Panc1 (cell line): ENCODE results near the gene FUT8. TPM values are rescaled to one million over a fixed set of nuclear protein-coding genes. Genes with fewer than 3 reads are reported as not detected.

Experiments
- ATAC-seq: fragments of 200-7000 bp; cut with Tn5 transposase; 2 replicates; pipeline ENCODE4 v1.9.1; 2020; ENCODE audit warnings: mild to moderate bottlenecking, moderate library complexity
- BruUV-seq: library from RNA; stranded (reverse); fragments of 400-500 nt; replicated peaks from 2 replicates; lab custom pipeline; 2021; lab: Mats Ljungman, UMichigan
- CTCF ChIA-PET: fragments of 300-600 bp; sonication (Branson Sonifier 250); formaldehyde crosslinking; loops from one replicate; lab custom pipeline; 2022; ENCODE audit warnings: antibody characterized with exemption; lab: Charles Lee
- POLR2A ChIA-PET: fragments of 300-600 bp; sonication (Branson Sonifier 250); formaldehyde crosslinking; loops from one replicate; lab custom pipeline; 2022; ENCODE audit warnings: antibody characterized with exemption; lab: Charles Lee
- DNase-seq: peaks from one replicate; pipeline ENCODE4 v3.0.0-alpha.2; 2010; ENCODE audit warnings: low read depth, low spot score
- H3K27ac ChIP-seq: 2 replicates; pipeline ENCODE4 v1.5.1; 2011; ENCODE audit warnings: mild to moderate bottlenecking, low read length, inconsistent platforms
- H3K27me3 ChIP-seq: fragments of 200-500 bp; sonication (Bioruptor generic); 2 replicates; pipeline ENCODE4 v1.6.0; 2014; ENCODE audit warnings: low read length, inconsistent platforms; ENCODE audit not compliant: control insufficient read depth, insufficient read depth
- H3K36me3 ChIP-seq: fragments of 200-500 bp; sonication (Bioruptor generic); 2 replicates; pipeline ENCODE4 v1.5.1; 2014; ENCODE audit warnings: inconsistent platforms, mild to moderate bottlenecking, low read length, moderate library complexity; ENCODE audit not compliant: control insufficient read depth, insufficient read depth
- H3K4me1 ChIP-seq: 2 replicates; pipeline ENCODE4 v1.5.1; 2011; ENCODE audit warnings: inconsistent platforms, mild to moderate bottlenecking, low read length, moderate library complexity; ENCODE audit not compliant: control insufficient read depth, insufficient read depth
- H3K4me3 ChIP-seq, 2 experiments: 2 replicates each; pipeline ENCODE4 v1.5.1; 2011 to 2012; ENCODE audit warnings: low read depth in 2 of 2, low read length in 2 of 2, mild to moderate bottlenecking in 2 of 2, inconsistent platforms in 1 of 2, moderate library complexity in 1 of 2
- H3K9me3 ChIP-seq: fragments of 200-500 bp; sonication (Bioruptor generic); 2 replicates; pipeline ENCODE4 v1.5.1; 2014; ENCODE audit warnings: low read depth, mild to moderate bottlenecking, inconsistent platforms, low read length, moderate library complexity; ENCODE audit not compliant: control insufficient read depth, insufficient read depth
- POLR2AphosphoS5 ChIP-seq: IDR thresholded peaks from 2 replicates; pipeline ENCODE4 v1.6.1; 2012; ENCODE audit warnings: mild to moderate bottlenecking, low read depth, low read length, moderate library complexity
- SIN3A ChIP-seq: IDR thresholded peaks from 2 replicates; pipeline ENCODE4 v1.6.1; 2012; ENCODE audit warnings: low read depth, mild to moderate bottlenecking, low read length, moderate library complexity, borderline replicate concordance; ENCODE audit not compliant: insufficient read depth
- TCF7L2 ChIP-seq: IDR thresholded peaks from 2 replicates; pipeline ENCODE4 v1.6.1; 2011; ENCODE audit warnings: mild to moderate bottlenecking, low read depth, low read length, inconsistent platforms
- in situ Hi-C: cut with HindIII; loops from 2 replicates; pipeline ENCODE4 v1.10.0; 2016; ENCODE audit warnings: low sequenced_read_pairs, low pct_unique_long_range_greater_than_20kb
- intact Hi-C: fragments of 100-400 bp; cut with micrococcal nuclease; formaldehyde crosslinking; loops from one replicate; pipeline ENCODE4 v1.10.0; 2022; ENCODE audit not compliant: unreplicated experiment
- total RNA-seq: library from RNA; stranded (reverse); gene quantifications from one replicate; pipeline ENCODE4 v1.2.1, GENCODE V29; 2021; ENCODE audit not compliant: unreplicated experiment
- TF ChIP-seq, protein P1 (sequence below), 2 experiments: IDR thresholded peaks; 2 replicates each; pipeline ENCODE4 v1.6.1; 2011 to 2012; ENCODE audit warnings: low read depth in 2 of 2, control low read depth in 1 of 2, low read length in 1 of 2, mild to moderate bottlenecking in 1 of 2, moderate library complexity in 1 of 2; ENCODE audit not compliant: insufficient read depth in 1 of 2
- TF ChIP-seq, protein P2 (sequence below): fragments of 450-650 bp; IDR thresholded peaks from 2 replicates; pipeline ENCODE4 v1.5.1; 2017; ENCODE audit warnings: mild to moderate bottlenecking

Gene FUT8
- total RNA-seq, 1 experiment from 2014 or later: 31.4 TPM

DNA sequence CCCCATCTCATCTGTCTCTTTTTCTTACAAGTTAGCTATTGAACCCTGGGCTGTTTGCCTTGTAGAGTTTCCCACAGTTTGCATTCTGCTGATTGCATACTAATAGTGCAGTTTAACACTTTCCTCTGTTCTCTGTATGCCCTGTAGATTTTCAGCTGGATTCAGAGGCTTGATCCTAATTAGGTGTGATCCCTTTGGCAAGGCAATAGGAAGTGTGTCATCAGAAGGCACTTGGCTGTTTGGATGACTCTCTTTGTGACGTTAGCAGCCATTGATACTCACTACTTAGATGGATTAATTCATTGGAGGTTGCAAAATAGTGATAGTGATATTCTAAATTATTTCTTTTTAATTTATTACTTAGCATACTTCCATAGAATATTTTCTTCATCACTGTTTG lies 33.6 kb downstream of the FUT8 start:
- POLR2A ChIA-PET: no interaction called here
- Histone ChIP-seq H3K4me1 (no peaks in the 10 kb centered on the region), H3K27me3 (no peaks in the 10 kb centered on the region), H3K27ac (no peak overlapping the region), H3K9me3 (no peaks in the 10 kb centered on the region), H3K4me3 (no peak overlapping the region), H3K36me3 (no peaks in the 10 kb centered on the region)
- no peak for TF ChIP-seq SIN3A
- TF ChIP-seq, protein P1, sequence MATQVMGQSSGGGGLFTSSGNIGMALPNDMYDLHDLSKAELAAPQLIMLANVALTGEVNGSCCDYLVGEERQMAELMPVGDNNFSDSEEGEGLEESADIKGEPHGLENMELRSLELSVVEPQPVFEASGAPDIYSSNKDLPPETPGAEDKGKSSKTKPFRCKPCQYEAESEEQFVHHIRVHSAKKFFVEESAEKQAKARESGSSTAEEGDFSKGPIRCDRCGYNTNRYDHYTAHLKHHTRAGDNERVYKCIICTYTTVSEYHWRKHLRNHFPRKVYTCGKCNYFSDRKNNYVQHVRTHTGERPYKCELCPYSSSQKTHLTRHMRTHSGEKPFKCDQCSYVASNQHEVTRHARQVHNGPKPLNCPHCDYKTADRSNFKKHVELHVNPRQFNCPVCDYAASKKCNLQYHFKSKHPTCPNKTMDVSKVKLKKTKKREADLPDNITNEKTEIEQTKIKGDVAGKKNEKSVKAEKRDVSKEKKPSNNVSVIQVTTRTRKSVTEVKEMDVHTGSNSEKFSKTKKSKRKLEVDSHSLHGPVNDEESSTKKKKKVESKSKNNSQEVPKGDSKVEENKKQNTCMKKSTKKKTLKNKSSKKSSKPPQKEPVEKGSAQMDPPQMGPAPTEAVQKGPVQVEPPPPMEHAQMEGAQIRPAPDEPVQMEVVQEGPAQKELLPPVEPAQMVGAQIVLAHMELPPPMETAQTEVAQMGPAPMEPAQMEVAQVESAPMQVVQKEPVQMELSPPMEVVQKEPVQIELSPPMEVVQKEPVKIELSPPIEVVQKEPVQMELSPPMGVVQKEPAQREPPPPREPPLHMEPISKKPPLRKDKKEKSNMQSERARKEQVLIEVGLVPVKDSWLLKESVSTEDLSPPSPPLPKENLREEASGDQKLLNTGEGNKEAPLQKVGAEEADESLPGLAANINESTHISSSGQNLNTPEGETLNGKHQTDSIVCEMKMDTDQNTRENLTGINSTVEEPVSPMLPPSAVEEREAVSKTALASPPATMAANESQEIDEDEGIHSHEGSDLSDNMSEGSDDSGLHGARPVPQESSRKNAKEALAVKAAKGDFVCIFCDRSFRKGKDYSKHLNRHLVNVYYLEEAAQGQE (IDR thresholded peaks at IDR 0.05; ENCODE audit: insufficient read depth in 1 of 2, low read depth in 2 of 2, low read length in 1 of 2): no peak
- TF ChIP-seq, protein P2, sequence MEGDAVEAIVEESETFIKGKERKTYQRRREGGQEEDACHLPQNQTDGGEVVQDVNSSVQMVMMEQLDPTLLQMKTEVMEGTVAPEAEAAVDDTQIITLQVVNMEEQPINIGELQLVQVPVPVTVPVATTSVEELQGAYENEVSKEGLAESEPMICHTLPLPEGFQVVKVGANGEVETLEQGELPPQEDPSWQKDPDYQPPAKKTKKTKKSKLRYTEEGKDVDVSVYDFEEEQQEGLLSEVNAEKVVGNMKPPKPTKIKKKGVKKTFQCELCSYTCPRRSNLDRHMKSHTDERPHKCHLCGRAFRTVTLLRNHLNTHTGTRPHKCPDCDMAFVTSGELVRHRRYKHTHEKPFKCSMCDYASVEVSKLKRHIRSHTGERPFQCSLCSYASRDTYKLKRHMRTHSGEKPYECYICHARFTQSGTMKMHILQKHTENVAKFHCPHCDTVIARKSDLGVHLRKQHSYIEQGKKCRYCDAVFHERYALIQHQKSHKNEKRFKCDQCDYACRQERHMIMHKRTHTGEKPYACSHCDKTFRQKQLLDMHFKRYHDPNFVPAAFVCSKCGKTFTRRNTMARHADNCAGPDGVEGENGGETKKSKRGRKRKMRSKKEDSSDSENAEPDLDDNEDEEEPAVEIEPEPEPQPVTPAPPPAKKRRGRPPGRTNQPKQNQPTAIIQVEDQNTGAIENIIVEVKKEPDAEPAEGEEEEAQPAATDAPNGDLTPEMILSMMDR: no peak
- no peak for TF ChIP-seq POLR2AphosphoS5
- TF ChIP-seq TCF7L2: no peak
- CTCF ChIA-PET: no interaction called here
- ATAC-seq (no peak), DNase-seq (no peak)
- intact Hi-C loops (no loop called here), in situ Hi-C loops (no loop called here)
- BruUV-seq: no TSS peak

GRCh38 chr14:65449647-65450046 lies 37.1 kb downstream of the FUT8 start:
- peaks cover 3% of the 10 kb centered on the region; the same call in 1 of the 2 replicates for H3K9me3 ChIP-seq

More at GRCh38 chr14:65449647-65450046, 37.1 kb downstream of the FUT8 start:
- Histone ChIP-seq H3K4me1 (no peaks in the 10 kb centered on the region), H3K36me3 (no peaks in the 10 kb centered on the region), H3K27me3 (no peaks in the 10 kb centered on the region), H3K27ac (no peak overlapping the region), H3K4me3 (no peak overlapping the region)
- BruUV-seq: no TSS peak
- TF ChIP-seq, protein P1 (IDR thresholded peaks at IDR 0.05; ENCODE audit: insufficient read depth in 1 of 2, low read depth in 2 of 2, low read length in 1 of 2): no peak
- TF ChIP-seq TCF7L2: no peak
- TF ChIP-seq SIN3A: no peak
- ATAC-seq: no peak
- ChIA-PET CTCF (no interaction called here), POLR2A (no interaction called here)
- in situ Hi-C loops (no loop called here), intact Hi-C loops (no loop called here)
- DNase-seq: no peak
